T-helper 2 cell treated with Interferon-gamma antibody and Interleukin-4, amounts not matched to agents 100 ng/mL and 5 ng/mL, for 36 hours (primary cell): ENCODE results near the gene GMPR2. TPM values are rescaled to one million over a fixed set of nuclear protein-coding genes. Genes with fewer than 3 reads are reported as not detected.

Experiments used
- intact Hi-C: fragments of 100-400 bp; cut with micrococcal nuclease; formaldehyde crosslinking; loops from one replicate; pipeline ENCODE4 v1.15.1; 2023
- total RNA-seq: library from RNA; stranded (reverse); gene quantifications from 2 replicates; pipeline ENCODE4 v1.2.3, GENCODE V29; 2022

Gene GMPR2
- total RNA-seq, 1 donor from 2014 or later = 59.8 TPM

GRCh38 chr14:24263848-24264247, 31.1 kb downstream of the GMPR2 start:
- intact Hi-C loops = no loop called here

DNA sequence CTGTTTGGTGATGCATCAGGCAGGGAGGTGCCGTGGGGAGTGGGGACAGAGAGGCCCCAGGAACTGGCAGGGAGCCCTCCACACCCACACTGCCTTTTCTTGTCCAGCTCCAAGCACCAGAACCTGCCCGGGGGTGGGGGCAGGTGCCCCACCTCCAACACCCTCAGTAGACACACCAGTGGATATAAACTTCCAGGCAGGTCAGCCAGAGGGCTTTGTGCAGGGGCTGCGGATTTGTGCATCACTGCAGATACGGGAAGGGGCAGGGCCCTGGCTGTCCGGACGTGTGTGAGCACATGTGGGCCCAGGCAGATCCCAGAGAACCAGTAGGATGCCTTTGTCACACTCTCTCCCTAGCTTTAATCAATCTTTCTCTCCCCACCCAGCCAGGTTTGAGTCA, 31.6 kb downstream of the GMPR2 start:
- intact Hi-C loops = no loop called here

- intact Hi-C loops = no loop called here
Observed at GRCh38 chr14:24266344-24267244, 33.9 kb downstream of the GMPR2 start.

- intact Hi-C loops = no loop called here
Observed at GRCh38 chr14:24267516-24267915, 34.8 kb downstream of the GMPR2 start.

DNA sequence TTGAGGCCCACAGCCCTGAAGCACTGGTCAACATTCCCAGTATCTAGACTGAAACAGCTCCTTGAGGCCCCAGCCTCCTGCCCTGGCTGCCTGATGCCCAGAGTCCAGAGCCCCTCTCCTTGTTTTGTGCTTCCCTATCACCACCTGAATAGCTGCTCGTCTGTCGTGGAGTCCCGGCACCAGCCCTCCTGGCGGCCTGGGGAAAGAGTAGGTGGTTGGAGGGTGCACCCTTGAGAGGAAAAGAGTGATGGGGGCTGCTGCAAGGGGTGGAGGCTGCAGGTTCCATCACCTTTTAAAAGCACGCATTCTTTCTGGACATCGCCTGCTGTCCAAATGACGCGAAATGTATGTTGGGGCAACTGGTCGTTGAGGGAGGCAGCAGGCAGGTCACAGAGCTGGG, 35.5 kb downstream of the GMPR2 start:
- intact Hi-C loops = no loop called here

DNA sequence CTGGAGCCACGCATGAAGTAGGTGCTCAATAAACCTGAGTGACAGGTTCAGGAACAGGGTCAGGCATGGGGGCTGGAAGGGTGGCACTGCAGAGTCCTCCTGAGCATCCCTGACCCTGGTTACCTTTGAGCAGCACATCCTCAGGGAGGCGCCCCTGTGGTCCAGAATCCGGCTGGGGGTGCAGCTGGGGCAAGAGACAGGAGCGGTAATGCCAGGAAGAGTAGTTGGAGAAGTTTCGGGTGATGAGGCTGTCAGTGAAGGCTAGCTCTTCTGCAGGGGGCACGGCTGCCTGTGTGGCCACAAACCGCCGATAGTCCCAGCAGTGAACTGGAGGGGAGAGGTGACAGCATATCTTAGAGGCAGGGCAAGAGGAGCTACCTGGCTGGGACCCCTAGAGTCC, 36.6 kb downstream of the GMPR2 start:
- intact Hi-C loops = no loop called here

DNA sequence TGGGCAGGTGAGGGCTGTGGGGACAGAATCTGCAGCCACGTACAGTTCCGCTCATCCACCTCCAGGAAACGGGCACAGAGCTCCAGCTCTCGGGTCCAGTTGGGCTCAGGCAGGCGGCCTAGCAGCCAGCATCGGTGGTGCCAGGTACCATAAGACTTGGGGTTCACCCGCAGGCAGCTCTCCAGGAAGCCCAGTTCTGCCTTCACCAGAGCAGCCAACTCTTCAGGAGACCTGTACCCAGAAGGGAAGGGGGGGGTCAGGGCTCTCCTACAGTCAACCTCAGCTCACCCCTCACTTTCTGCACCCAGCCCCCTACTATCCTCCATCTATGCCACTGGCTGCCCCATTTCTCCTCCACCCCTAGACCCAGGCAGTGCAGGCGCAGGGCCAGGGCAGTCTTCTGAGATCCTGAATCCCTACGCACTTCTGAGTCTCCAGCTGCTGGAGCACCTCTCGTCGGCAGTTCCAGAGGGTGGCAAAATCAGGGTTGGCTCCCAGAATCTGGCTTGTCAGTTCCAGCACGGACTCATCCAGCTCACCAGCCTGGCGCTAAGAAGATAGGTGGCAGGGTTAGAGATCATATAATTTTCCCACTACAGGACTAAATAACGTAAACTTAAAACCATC, 37.3 kb downstream of the GMPR2 start:
- intact Hi-C loops = no loop called here

DNA sequence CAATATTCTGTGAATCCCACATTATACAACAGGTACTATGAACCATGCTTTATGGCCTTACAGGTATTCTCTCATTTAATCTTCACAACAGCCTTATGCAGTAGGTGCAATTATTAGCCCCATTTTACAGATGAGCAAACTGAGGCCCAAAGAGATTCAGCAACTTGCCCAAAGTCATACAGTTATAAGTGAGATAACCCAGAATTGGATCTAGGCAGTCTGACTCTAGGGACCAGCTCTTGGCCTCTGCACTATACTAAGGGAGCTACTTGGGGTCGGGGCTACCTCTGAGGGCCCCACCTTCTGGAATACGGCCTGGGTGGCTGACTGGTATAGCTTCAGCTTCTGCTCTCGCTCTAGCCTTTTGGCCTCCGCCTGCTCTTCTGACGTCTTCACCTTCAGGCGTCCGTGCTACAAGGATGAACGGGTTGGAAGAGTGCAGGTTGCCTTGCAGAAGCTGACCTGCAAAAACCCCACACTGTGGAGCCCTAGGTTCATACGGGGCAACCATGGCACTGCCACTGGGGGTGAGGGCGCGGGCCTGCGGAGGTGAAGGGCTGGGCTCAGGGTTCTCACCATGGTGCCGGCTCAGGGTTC, 37.9 kb downstream of the GMPR2 start:
- intact Hi-C loops = loop anchor here (1.0 kb wide), 8 partner anchors 28 to 172 kb away; partner anchors contain the start of genes DHRS1, GMPR2, MDP1 and NEDD8

DNA sequence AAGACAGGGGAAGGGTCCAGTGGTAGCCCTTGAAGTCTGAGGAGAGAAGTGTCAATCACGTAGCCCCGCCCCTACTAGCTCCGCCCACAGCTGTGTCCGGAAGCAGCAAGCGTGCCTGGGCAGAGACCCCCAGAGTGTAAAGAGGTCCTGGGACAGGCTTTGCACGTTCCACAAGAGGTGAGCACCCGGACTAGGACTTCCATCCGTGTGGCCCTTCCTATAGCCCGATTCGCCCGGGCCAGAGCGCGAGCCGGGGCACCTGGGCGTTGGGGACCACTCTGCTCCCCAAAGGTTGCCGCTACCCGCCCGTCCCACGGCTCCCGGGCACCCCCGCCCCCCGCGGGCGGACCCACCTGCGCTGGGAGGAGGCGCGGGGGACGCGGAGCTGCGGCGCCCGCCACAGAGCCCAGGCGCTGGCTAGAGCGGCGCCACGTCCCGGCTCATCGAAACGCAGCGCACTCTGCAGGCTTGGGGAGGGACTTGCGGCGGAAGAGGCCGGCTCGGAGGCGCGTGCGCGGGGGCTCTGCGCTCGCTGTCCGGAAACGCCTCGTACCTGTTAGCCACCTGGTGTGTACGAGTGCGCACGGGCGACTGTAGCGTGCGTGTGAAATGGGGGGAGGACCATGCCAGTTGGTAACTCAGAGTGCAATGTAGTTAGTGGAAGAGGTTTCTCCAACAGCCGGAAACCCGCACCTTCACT, 38.6 kb downstream of the GMPR2 start, which contains the start of gene RABGGTA:
Gene RABGGTA (minus strand): TSS at position 464 of the 700 bp plus-strand sequence. CDS start 482 bp downstream, outside the sequence.
- intact Hi-C loops = loop anchor here (1.0 kb wide), 8 partner anchors 28 to 171 kb away; partner anchors contain the start of genes DHRS1, GMPR2, MDP1 and NEDD8

DNA sequence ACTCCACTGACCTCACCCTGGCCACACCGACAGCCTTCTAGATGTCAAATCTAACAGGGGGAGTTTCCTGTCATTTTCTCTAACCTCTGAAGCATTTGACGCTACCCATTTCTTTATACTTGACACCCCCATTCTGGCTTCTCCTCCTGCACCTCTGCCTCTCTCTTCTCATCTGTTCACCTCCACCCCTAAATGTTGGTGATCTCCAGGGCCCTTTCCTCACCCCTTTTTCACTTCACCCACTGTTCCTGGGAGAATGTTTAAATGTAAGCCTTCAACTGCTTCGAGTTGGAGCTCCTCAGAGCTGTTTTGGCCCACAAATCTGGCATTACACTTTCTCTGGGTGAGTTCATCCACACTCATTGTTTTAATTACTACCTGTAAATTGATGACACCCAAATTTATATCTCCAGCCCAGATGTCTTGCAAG, 39.1 kb downstream of the GMPR2 start:
- intact Hi-C loops = loop anchor here (1.0 kb wide), 8 partner anchors 27 to 170 kb away; partner anchors contain the start of genes DHRS1, GMPR2, MDP1 and NEDD8

DNA sequence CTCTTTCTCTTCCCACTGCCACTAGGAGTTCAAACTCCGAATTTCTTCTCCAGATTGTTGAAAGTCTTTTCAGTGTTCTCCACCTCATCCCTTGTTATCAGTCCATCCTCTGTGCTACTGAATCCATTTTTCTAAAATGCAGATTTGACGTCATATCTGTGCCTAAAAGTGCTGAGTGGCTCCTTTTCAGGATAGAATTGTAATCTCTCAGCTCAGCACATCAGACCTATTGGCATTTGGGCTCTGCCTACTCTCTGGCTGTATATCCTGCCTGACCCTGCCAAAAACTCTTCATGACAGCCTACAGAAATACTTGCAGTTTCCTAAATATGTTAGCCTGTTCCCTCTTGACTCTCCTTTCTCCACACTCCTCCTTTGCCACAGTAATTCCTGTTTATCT, 39.7 kb downstream of the GMPR2 start:
- intact Hi-C loops = no loop called here

DNA sequence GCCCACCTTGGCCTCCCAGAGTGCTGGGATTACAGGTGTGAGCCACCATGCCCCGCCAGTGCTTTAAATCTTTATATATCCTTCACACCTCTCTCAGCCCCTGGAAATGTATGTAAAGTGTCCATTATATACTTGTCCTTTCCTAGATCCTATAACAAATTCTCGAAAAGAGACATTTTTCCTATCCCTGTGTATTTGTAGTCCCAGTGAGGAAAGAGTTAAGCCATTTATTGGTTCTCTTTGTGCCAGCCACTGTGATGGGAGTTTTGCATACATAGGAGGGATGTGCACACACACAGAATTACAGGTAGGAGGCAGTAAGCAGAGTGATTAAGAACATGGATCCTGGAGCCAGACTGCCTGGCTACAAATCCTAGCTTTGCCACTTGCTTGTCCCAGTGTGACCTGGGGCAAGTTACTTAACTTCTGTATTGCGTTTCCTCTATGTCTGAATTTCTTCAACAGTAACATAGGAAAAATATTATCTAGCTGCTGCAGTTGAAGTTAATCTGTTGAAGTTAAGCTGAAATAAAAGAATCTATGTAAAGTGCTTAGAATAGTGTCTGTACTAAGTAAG, 40.8 kb downstream of the GMPR2 start:
- intact Hi-C loops = no loop called here

GRCh38 chr14:24274101-24274543, 41.4 kb downstream of the GMPR2 start:
- intact Hi-C loops = no loop called here

- intact Hi-C loops = no loop called here
Observed at GRCh38 chr14:24277071-24277470, 44.3 kb downstream of the GMPR2 start.

- intact Hi-C loops = no loop called here
Observed at GRCh38 chr14:24277606-24278321, 45.0 kb downstream of the GMPR2 start.

GRCh38 chr14:24278424-24278823, 45.7 kb downstream of the GMPR2 start:
- intact Hi-C loops = no loop called here

- intact Hi-C loops = loop anchor here (1.0 kb wide), 1 partner anchor 20 kb away; the partner anchor contains the start of genes DHRS1 and NOP9
Observed at GRCh38 chr14:24279301-24280186, 46.8 kb downstream of the GMPR2 start.

DNA sequence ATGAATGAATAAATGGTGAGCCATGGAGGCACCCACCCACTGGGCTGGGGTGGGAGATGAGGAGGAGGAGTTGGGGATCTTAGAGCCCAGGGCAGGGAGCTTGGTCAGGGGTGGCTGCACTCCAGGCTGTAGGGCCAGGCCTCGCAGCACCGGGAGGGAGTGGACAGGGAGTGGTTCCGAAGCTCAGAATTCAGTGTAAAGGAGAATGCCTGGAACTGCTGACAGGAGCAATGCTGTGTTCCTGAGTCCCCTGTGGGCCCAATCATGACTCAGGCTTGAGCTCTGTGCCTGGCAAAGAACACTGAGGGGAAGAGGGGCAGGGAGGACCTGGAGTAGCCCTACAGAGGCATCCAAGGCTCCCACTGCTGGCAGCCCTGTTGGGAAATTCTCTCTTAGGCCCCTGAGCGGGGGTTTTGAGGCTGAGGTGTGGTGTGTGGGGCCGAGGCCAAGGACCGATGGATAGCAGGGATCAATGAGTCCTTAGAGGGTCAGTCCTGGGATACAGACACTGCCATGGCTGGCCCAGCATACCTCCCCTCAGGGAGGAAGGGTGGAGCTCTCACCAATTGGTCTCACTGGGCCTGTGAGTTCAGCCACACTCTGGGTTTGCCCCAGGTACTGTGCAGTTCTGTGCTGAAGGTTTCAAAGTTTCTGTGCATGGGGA, 48.2 kb downstream of the GMPR2 start:
- intact Hi-C loops = no loop called here
